HepG2 (cell line): ENCODE results near the gene HADHA. TPM values are rescaled to one million over a fixed set of nuclear protein-coding genes. Genes with fewer than 3 reads are reported as not detected.

Experiments used
- ATAC-seq: fragments of 200-7000 bp; cut with Tn5 transposase; 3 replicates; pipeline ENCODE4 v1.9.1; 2020; ENCODE audit warnings: mild to moderate bottlenecking, moderate library complexity
- BruUV-seq: library from RNA; stranded (reverse); fragments of 400-500 nt; replicated peaks from 2 replicates; lab custom pipeline; 2021; lab: Mats Ljungman, UMichigan
- CTCF ChIA-PET: fragments of 300-600 bp; formaldehyde crosslinking; extraction: SDS; loops from one replicate; lab custom pipeline; 2021; ENCODE audit warnings: low total read pairs, inconsistent platforms, low intra/inter-chr PET ratio; lab: Yijun Ruan, JAX
- POLR2A ChIA-PET: fragments of 350-600 bp; sonication (Branson Sonifier 250); formaldehyde crosslinking; loops from one replicate; lab custom pipeline; 2020; ENCODE audit warnings: antibody characterized with exemption, inconsistent platforms; lab: Yijun Ruan, JAX
- DNase-seq: peaks from one replicate; pipeline ENCODE4 v3.0.0-alpha.2; 2015; ENCODE audit warnings: low spot score
- FAIRE-seq: peaks from 3 replicates; lab custom pipeline; 2011; peaks lifted over from hg19 to GRCh38; lab: Jason Lieb, UNC
- H2AFZ ChIP-seq: one replicate; pipeline ENCODE4 v1.6.1; 2011; ENCODE audit warnings: low read length, inconsistent platforms
- H3K27ac ChIP-seq: fragments of 300-600 bp; 3 replicates; pipeline ENCODE4 v1.8.0; 2011; ENCODE audit warnings: mixed run types, mild to moderate bottlenecking, mixed read lengths, low read length, inconsistent platforms; ENCODE audit not compliant: insufficient read depth; ENCODE audit errors: extremely low read length
- H3K27me3 ChIP-seq, 2 experiments: fragments of 200-600 bp in 1 of 2; 2 replicates in 1 of 2; 3 replicates in 1 of 2; pipeline versions ENCODE4 v1.6.0 to v1.8.0; 2011; ENCODE audit warnings: low read length in 2 of 2, mild to moderate bottlenecking in 2 of 2, moderate library complexity in 2 of 2, inconsistent platforms in 1 of 2; ENCODE audit not compliant: insufficient read depth in 2 of 2, control insufficient read depth in 1 of 2
- H3K36me3 ChIP-seq, 2 experiments: fragments of 200-600 bp in 1 of 2; replicated peaks in 1 of 2; 2 replicates in 1 of 2; 3 replicates in 1 of 2; pipeline versions ENCODE4 v1.5.1 to v1.8.0; 2011; ENCODE audit warnings: low read length in 2 of 2, inconsistent platforms in 1 of 2; ENCODE audit not compliant: insufficient read depth in 2 of 2, control insufficient read depth in 1 of 2
- H3K4me1 ChIP-seq: 2 replicates; pipeline ENCODE4 v1.5.1; 2012; ENCODE audit warnings: low read length, inconsistent platforms; ENCODE audit not compliant: insufficient read depth
- H3K4me2 ChIP-seq: 2 replicates; pipeline ENCODE4 v1.6.0; 2011; ENCODE audit warnings: low read depth, low read length, inconsistent platforms
- H3K4me3 ChIP-seq, 3 experiments: fragments of 200-600 bp in 1 of 3; sonication (generic), shearing (Covaris generic) in 1 of 3; replicated peaks in 1 of 3; 2 replicates each; pipeline ENCODE4 v1.5.1; 2011 to 2016; ENCODE audit warnings: low read length in 3 of 3, inconsistent platforms in 2 of 3, low read depth in 2 of 3, mild to moderate bottlenecking in 2 of 3, control low read depth in 1 of 3, mixed read lengths in 1 of 3; ENCODE audit not compliant: insufficient read depth in 1 of 3
- H3K79me2 ChIP-seq: one replicate; pipeline ENCODE4 v1.6.1; 2011; ENCODE audit warnings: low read length, inconsistent platforms; ENCODE audit not compliant: insufficient read depth
- H3K9ac ChIP-seq: 2 replicates; pipeline ENCODE4 v1.6.0; 2011; ENCODE audit warnings: mild to moderate bottlenecking, low read depth, low read length, inconsistent platforms; ENCODE audit not compliant: insufficient read depth
- H3K9me3 ChIP-seq: 2 replicates; pipeline ENCODE4 v1.5.1; 2012; ENCODE audit warnings: mild to moderate bottlenecking, low read length
- H4K20me1 ChIP-seq: 2 replicates; pipeline ENCODE4 v1.6.0; 2011; ENCODE audit warnings: inconsistent platforms, mild to moderate bottlenecking, low read length, moderate library complexity; ENCODE audit not compliant: insufficient read depth
- CBX5 ChIP-seq: sonication (generic); formaldehyde crosslinking; IDR thresholded peaks from 2 replicates; pipeline ENCODE4 v1.4.0; 2020; ENCODE audit warnings: missing genetic modification reagents, borderline replicate concordance
- CEBPB ChIP-seq: IDR thresholded peaks from 2 replicates; pipeline ENCODE4 v1.6.1; 2011; ENCODE audit warnings: low read depth, low read length, improper control_type of control experiment, borderline replicate concordance
- CEBPG ChIP-seq: IDR thresholded peaks from 2 replicates; pipeline ENCODE4 v1.6.1; 2016
- CREM ChIP-seq, 2 experiments: sonication (generic) in 1 of 2; formaldehyde crosslinking in 1 of 2; IDR thresholded peaks; 2 replicates each; pipeline versions ENCODE4 v1.4.0 to v1.6.1; 2016 to 2020; ENCODE audit warnings: antibody characterized with exemption in 1 of 2, mild to moderate bottlenecking in 1 of 2, missing genetic modification reagents in 1 of 2
- FOXA1 ChIP-seq, 2 experiments: fragments of 450-650 bp in 1 of 2; sonication (generic) in 1 of 2; formaldehyde crosslinking in 1 of 2; IDR thresholded peaks; 2 replicates each; pipeline versions ENCODE4 v1.4.0 to v1.6.1; 2016 to 2020; ENCODE audit warnings: missing genetic modification reagents in 1 of 2
- FOXA3 ChIP-seq: IDR thresholded peaks from 2 replicates; pipeline ENCODE4 v1.6.1; 2016; ENCODE audit warnings: missing genetic modification reagents, missing compliant biosample characterization
- FOXK1 ChIP-seq: sonication (generic); formaldehyde crosslinking; IDR thresholded peaks from 2 replicates; pipeline ENCODE4 v1.4.0; 2020; ENCODE audit warnings: low read depth, missing genetic modification reagents, borderline replicate concordance
- MXD4 ChIP-seq: IDR thresholded peaks from 2 replicates; pipeline ENCODE4 v1.6.1; 2016; ENCODE audit warnings: mild to moderate bottlenecking, missing biosample characterization, missing genetic modification reagents
- NFYB ChIP-seq: sonication (generic); formaldehyde crosslinking; IDR thresholded peaks from 2 replicates; pipeline ENCODE4 v1.4.0; 2020; ENCODE audit warnings: missing genetic modification reagents
- NR2C2 ChIP-seq: sonication (generic); formaldehyde crosslinking; IDR thresholded peaks from 2 replicates; pipeline ENCODE4 v1.4.0; 2020; ENCODE audit warnings: missing genetic modification reagents, mild to moderate bottlenecking, moderate library complexity, borderline replicate concordance
- RXRB ChIP-seq: IDR thresholded peaks from 2 replicates; pipeline ENCODE4 v1.6.1; 2016; ENCODE audit warnings: borderline replicate concordance, missing genetic modification reagents, missing compliant biosample characterization
- SALL1 ChIP-seq: sonication (generic); formaldehyde crosslinking; IDR thresholded peaks from 2 replicates; pipeline ENCODE4 v1.8.0; 2022; ENCODE audit warnings: mild to moderate bottlenecking, missing genetic modification reagents
- ZFP1 ChIP-seq: IDR thresholded peaks from 2 replicates; pipeline ENCODE4 v1.6.1; 2016
- ZMYM4 ChIP-seq: sonication (generic); formaldehyde crosslinking; IDR thresholded peaks from 2 replicates; pipeline ENCODE4 v1.8.1; 2023; ENCODE audit warnings: mild to moderate bottlenecking, missing genetic modification reagents
- ZNF331 ChIP-seq: sonication (generic); formaldehyde crosslinking; IDR thresholded peaks from 2 replicates; pipeline ENCODE4 v1.4.0; 2020; ENCODE audit warnings: missing genetic modification reagents
- ZNF335 ChIP-seq: sonication (generic); formaldehyde crosslinking; IDR thresholded peaks from 2 replicates; pipeline ENCODE4 v1.4.0; 2020; ENCODE audit warnings: missing genetic modification reagents
- WGBS: methylation state at CpG from one replicate; pipeline ENCODE4 v1.1.6; 2017; ENCODE audit warnings: low lambda C conversion rate; 5-methylcytosine and 5-hydroxymethylcytosine counted together
- in situ Hi-C: cut with HindIII; loops from 2 replicates; pipeline ENCODE4 v1.10.0; 2017; ENCODE audit warnings: low pct_unique_long_range_greater_than_20kb; ENCODE audit not compliant: extremely low pct_ligation_motif_present
- intact Hi-C: fragments of 100-400 bp; cut with micrococcal nuclease; formaldehyde crosslinking; loops from one replicate; pipeline ENCODE4 v1.10.0; 2022; ENCODE audit not compliant: unreplicated experiment
- polyA plus RNA-seq, 8 experiments: library from polyadenylated mRNA; depleted of rRNA in 3 of 8; stranded (reverse) in 7 of 8; unstranded in 1 of 8; fragments of >200 nt; fragmentation: Illumina TruSeq in 4 of 8; extraction: Trizol in 4 of 8; gene quantifications; 2 replicates each; pipeline versions ENCODE4 v1.2.1 to v1.2.3, GENCODE V29; 2011 to 2016; ENCODE audit warnings: low read depth in 4 of 8, missing spikeins in 1 of 8, mixed read lengths in 1 of 8; ENCODE audit not compliant: insufficient read depth in 1 of 8
- total RNA-seq, 5 experiments: library from RNA; depleted of rRNA; stranded (reverse); fragments of >200 nt; fragmentation: Illumina TruSeq; extraction: Trizol; gene quantifications; 2 replicates each; pipeline ENCODE4 v1.2.3, GENCODE V29; 2016; ENCODE audit warnings: low read depth in 1 of 5
- TF ChIP-seq, protein P1 (sequence below): sonication (generic); formaldehyde crosslinking; conservative IDR thresholded peaks from 2 replicates; pipeline ENCODE4 v1.4.0; 2020; ENCODE audit warnings: mild to moderate bottlenecking, missing genetic modification reagents, moderate library complexity
- TF ChIP-seq, protein P2 (sequence below): IDR thresholded peaks from 2 replicates; pipeline ENCODE4 v1.6.1; 2016; ENCODE audit warnings: low read depth, control low read depth
- TF ChIP-seq, protein P3 (sequence below), 2 experiments: fragments of 450-650 bp in 1 of 2; sonication (generic) in 1 of 2; formaldehyde crosslinking; IDR thresholded peaks; 2 replicates each; pipeline versions ENCODE4 v1.5.0 to v1.8.0; 2020 to 2022; ENCODE audit warnings: mild to moderate bottlenecking in 1 of 2, missing genetic modification reagents in 1 of 2

HADHA gene
- total and polyA plus RNA-seq, 2 of the 13 experiments (the other 11 are each of a cell fraction or from before 2014, with no cell fraction given) = 102 to 270 TPM

DNA sequence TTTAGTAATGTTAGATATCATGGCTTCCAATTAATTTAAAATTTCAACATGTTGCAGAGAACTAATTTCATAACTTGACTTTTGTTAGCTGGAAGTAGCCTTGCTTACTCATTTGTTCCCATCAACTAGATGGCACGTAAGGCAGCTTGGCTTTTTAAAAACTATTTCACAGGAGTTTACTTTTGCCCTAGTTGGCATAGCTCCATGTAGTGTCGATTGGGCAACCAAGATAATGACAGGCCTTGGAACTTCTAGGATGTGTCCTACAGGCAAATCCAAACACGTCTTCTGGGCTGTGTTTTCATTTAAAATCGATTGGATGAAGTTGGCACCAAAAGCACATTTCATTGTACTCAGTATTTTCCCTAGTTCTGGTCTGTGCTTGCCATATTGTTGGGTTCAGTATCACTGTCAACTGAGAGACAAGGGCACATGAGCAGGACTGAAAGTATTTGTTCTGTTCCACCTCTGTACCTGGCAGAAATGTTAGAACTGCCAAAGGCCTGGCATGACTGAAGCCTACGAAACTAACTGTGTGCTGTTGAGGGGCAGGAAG is 29.7 kb upstream of the HADHA start:
- intact Hi-C loops = loop anchor here (2.0 kb wide), 1 partner anchor 29 kb away; the partner anchor contains the start of genes HADHA and HADHB
- CTCF ChIA-PET = no interaction called here
- no peak overlapping the region for H3K9ac ChIP-seq
- H3K4me1 ChIP-seq = peaks cover 14% of the 10 kb centered on the region
- no peak overlapping the region for H2AFZ ChIP-seq
- 39% methylated on average over 5 of the region's 5 CpGs for WGBS
- POLR2A ChIA-PET = interaction anchor here (1.3 to 2.5 kb wide), 2 partner anchors 22 to 29 kb away, joined by 3 to 33 read pairs; partner anchors contain the start of genes HADHA and HADHB
- H3K4me3 ChIP-seq = no peak overlapping the region
- H4K20me1 ChIP-seq = no peaks in the 10 kb centered on the region
- no peaks in the 10 kb centered on the region for H3K27me3 ChIP-seq
- H3K79me2 ChIP-seq = no peaks in the 10 kb centered on the region
- in situ Hi-C loops = no loop called here
- FAIRE-seq (peak; percentile 4), DNase-seq (peak; percentile 78), ATAC-seq (peak; percentile 80)
- H3K9me3 ChIP-seq = no peaks in the 10 kb centered on the region
- H3K27ac ChIP-seq = peak overlapping the region; percentile 29
- H3K4me2 ChIP-seq = no peak overlapping the region
- H3K36me3 ChIP-seq = peaks cover 25 to 55% of the 10 kb centered on the region in 2 experiments
- BruUV-seq = no TSS peak
- TF ChIP-seq, protein P1, sequence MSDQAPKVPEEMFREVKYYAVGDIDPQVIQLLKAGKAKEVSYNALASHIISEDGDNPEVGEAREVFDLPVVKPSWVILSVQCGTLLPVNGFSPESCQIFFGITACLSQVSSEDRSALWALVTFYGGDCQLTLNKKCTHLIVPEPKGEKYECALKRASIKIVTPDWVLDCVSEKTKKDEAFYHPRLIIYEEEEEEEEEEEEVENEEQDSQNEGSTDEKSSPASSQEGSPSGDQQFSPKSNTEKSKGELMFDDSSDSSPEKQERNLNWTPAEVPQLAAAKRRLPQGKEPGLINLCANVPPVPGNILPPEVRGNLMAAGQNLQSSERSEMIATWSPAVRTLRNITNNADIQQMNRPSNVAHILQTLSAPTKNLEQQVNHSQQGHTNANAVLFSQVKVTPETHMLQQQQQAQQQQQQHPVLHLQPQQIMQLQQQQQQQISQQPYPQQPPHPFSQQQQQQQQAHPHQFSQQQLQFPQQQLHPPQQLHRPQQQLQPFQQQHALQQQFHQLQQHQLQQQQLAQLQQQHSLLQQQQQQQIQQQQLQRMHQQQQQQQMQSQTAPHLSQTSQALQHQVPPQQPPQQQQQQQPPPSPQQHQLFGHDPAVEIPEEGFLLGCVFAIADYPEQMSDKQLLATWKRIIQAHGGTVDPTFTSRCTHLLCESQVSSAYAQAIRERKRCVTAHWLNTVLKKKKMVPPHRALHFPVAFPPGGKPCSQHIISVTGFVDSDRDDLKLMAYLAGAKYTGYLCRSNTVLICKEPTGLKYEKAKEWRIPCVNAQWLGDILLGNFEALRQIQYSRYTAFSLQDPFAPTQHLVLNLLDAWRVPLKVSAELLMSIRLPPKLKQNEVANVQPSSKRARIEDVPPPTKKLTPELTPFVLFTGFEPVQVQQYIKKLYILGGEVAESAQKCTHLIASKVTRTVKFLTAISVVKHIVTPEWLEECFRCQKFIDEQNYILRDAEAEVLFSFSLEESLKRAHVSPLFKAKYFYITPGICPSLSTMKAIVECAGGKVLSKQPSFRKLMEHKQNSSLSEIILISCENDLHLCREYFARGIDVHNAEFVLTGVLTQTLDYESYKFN (CRISPR knock-in tag) = peak; percentile 49; the same call in 1 of the 2 replicates
- no peak for TF ChIP-seq ZFP1 (CRISPR knock-in tag)
- TF ChIP-seq, protein P2, sequence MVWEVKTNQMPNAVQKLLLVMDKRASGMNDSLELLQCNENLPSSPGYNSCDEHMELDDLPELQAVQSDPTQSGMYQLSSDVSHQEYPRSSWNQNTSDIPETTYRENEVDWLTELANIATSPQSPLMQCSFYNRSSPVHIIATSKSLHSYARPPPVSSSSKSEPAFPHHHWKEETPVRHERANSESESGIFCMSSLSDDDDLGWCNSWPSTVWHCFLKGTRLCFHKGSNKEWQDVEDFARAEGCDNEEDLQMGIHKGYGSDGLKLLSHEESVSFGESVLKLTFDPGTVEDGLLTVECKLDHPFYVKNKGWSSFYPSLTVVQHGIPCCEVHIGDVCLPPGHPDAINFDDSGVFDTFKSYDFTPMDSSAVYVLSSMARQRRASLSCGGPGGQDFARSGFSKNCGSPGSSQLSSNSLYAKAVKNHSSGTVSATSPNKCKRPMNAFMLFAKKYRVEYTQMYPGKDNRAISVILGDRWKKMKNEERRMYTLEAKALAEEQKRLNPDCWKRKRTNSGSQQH (CRISPR knock-in tag) = peak; percentile 63; the same call in 1 of the 2 replicates
- TF ChIP-seq FOXA3 (CRISPR knock-in tag) = peak; percentile 75
- TF ChIP-seq ZNF335 (CRISPR knock-in tag) = peak; percentile 95
- TF ChIP-seq RXRB (CRISPR knock-in tag) = peak; percentile 100
- peak; percentile 36; the same call in 1 of the 2 replicates for TF ChIP-seq NR2C2
- TF ChIP-seq CBX5 (CRISPR knock-in tag) = peak; percentile 49; the same call in 1 of the 2 replicates
- 0 out of 2 replicates have a peak, but pooled peaks have one; percentile 45 for TF ChIP-seq ZMYM4 (CRISPR knock-in tag)
- peak; percentile 45; the same call in 1 of the 2 replicates for TF ChIP-seq SALL1 (CRISPR knock-in tag)
- TF ChIP-seq ZNF331 (CRISPR knock-in tag) = peak; percentile 65; the same call in 1 of the 2 replicates
- TF ChIP-seq CEBPB = peak; percentile 97
- no peak for TF ChIP-seq FOXA1 (IDR thresholded peaks at IDR 0.05)
- TF ChIP-seq FOXA1 (CRISPR knock-in tag; IDR thresholded peaks at IDR 0.05) = peak; percentile 46; the same call in 1 of the 2 replicates
- TF ChIP-seq NFYB (CRISPR knock-in tag) = 0 out of 2 replicates have a peak, but pooled peaks have one; percentile 27
- TF ChIP-seq, protein P3, sequence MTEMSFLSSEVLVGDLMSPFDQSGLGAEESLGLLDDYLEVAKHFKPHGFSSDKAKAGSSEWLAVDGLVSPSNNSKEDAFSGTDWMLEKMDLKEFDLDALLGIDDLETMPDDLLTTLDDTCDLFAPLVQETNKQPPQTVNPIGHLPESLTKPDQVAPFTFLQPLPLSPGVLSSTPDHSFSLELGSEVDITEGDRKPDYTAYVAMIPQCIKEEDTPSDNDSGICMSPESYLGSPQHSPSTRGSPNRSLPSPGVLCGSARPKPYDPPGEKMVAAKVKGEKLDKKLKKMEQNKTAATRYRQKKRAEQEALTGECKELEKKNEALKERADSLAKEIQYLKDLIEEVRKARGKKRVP (CRISPR knock-in tag; IDR thresholded peaks at IDR 0.05) = peak in 1 of 2 experiments; percentile 20; a peak in 1 of 4 replicates
- peak; percentile 63; the same call in 1 of the 2 replicates for TF ChIP-seq FOXK1
- TF ChIP-seq CEBPG = peak; percentile 93
- TF ChIP-seq MXD4 = no peak
- peak; percentile 47; the same call in 1 of the 2 replicates for TF ChIP-seq CREM (IDR thresholded peaks at IDR 0.05)
- no peak for TF ChIP-seq CREM (CRISPR knock-in tag; IDR thresholded peaks at IDR 0.05)
